Chondrocyte (in vitro differentiated cells): ENCODE data around the gene B3GAT3. TPM values are rescaled to one million over a fixed set of nuclear protein-coding genes. Genes with fewer than 3 reads are reported as not detected.
A peak's percentile ranks its signal among the peaks of the same experiment; 100 is the strongest.
"Not testable (repeated sequence)": the region's sequence is repeated elsewhere in the genome, so short reads cannot be mapped to it uniquely, and the experiment has no call there.

Source experiments
- DNase-seq: peaks from one replicate; pipeline ENCODE4 v3.0.0; 2021; ENCODE audit warnings: mixed read lengths, low spot score
- H3K27ac Mint-ChIP-seq: one replicate; pipeline ENCODE4 v1.8.0; 2021; ENCODE audit warnings: mild to moderate bottlenecking, moderate library complexity, mixed read lengths; ENCODE audit not compliant: unreplicated experiment
- H3K27me3 Mint-ChIP-seq: 2 replicates; pipeline ENCODE4 v1.8.0; 2021; ENCODE audit warnings: low read depth, mixed read lengths
- H3K36me3 Mint-ChIP-seq: 2 replicates; pipeline ENCODE4 v1.8.0; 2021; ENCODE audit warnings: low read depth, mixed read lengths
- H3K4me1 Mint-ChIP-seq: 2 replicates; pipeline ENCODE4 v1.8.0; 2021; ENCODE audit warnings: low read depth, mild to moderate bottlenecking, mixed read lengths
- H3K4me3 Mint-ChIP-seq: one replicate; pipeline ENCODE4 v1.8.0; 2021; ENCODE audit warnings: mild to moderate bottlenecking, moderate library complexity, mixed read lengths; ENCODE audit not compliant: unreplicated experiment
- H3K9me3 Mint-ChIP-seq: 2 replicates; pipeline ENCODE4 v1.8.0; 2021; ENCODE audit warnings: low read depth, mixed read lengths
- CTCF ChIP-seq: fragments of 200-600 bp; sonication (generic); IDR thresholded peaks from 2 replicates; pipeline ENCODE4 v1.5.0; 2021; ENCODE audit warnings: antibody characterized with exemption, mild to moderate bottlenecking, moderate library complexity
- total RNA-seq: library from RNA; stranded (reverse); gene quantifications from 3 replicates; pipeline ENCODE4 v1.2.1, GENCODE V29; 2021

Gene B3GAT3
- total RNA-seq, 1 donor from 2014 or later: 37.7 TPM

GRCh38 chr11:62592989-62593421 is 28.8 kb downstream of the B3GAT3 start:
- peak overlapping the region; percentile 69 for H3K27ac Mint-ChIP-seq
- no peak for DNase-seq
- TF ChIP-seq CTCF: no peak
- H3K27me3 Mint-ChIP-seq: no peaks in the 10 kb centered on the region
- H3K9me3 Mint-ChIP-seq: no peaks in the 10 kb centered on the region
- H3K4me3 Mint-ChIP-seq: no peak overlapping the region
- H3K4me1 Mint-ChIP-seq: peaks cover 27% of the 10 kb centered on the region
- peaks cover 33% of the 10 kb centered on the region for H3K36me3 Mint-ChIP-seq

DNA sequence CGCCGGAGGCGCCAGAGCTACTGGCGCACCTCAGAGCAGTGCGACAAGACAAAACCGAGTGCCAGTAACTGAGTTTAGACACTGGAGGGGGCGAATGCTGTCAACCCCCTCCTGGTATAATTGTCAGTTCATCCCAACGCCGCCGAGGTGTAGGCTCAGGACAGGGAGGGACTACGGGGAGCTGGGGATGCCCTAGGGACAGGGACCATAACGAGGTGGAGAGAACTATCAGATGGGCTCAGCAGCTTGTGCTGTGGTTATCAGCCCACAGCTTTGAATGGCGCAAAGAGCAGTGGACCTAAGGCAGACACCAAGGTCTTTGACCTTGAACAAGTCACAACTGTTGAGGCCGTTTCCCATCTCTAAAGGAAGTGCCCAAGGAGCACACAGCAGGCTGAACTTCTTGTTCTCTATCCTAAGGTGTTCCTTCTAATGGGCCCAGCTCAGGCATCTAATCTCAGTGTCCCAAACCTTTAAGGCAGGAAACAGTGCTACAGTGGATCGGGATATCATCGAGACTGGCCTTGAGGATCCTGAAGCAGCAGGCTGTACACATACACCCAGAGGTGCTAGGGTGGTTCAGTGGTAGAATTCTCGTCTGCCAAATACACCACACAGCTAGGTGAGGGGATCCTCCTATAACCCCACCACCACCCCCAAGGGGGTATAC is 29.5 kb downstream of the B3GAT3 start:
- Mint-ChIP-seq H3K36me3 (peaks cover 29% of the 10 kb centered on the region), H3K27ac (peak overlapping the region; percentile 96), H3K4me3 (peak overlapping the region; percentile 86), H3K27me3 (no peaks in the 10 kb centered on the region), H3K4me1 (peaks cover 27% of the 10 kb centered on the region), H3K9me3 (no peaks in the 10 kb centered on the region)
- no peak for DNase-seq
- peak; percentile 3 for TF ChIP-seq CTCF

DNA sequence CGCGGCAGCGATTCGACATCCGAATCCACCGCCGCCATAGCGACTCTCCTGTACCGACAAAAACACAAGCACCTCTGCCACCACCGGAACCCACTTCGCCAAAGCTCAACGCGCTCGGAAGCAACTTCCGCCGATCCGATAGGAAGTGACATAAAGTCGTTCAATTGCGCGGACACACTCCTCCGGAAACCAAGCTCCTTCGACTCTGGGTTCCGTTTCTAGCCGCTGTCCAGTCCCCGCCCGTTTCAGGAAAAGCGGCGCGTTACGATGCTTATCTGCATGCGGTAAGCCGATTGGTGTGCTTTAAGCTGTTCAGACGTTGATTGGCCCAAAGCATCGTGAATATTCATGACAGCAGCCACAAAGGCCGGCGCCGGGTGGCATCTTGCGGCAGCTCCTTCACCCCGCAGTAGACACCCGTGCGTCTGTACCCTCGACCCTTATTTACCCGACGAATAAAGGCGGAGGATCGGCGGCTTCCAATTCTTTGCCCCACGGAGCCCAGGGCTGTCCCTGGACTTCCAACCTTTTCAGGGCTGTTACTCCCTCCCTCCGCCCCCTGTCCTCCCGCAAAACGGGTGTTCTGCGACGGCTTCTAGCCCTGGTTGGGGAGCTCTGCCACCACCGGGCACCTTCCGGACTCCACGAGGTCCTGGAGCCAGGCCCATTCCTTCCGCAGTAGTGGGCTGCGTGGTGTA is 30.2 kb downstream of the B3GAT3 start, which contains the start of gene TUT1:
TSS of gene TUT1 (minus strand) at position 76 of the 698 bp plus-strand sequence. CDS start at position 38, 38 bp downstream.
- H3K36me3 Mint-ChIP-seq: peaks cover 25% of the 10 kb centered on the region
- H3K4me1 Mint-ChIP-seq: peaks cover 27% of the 10 kb centered on the region
- no peaks in the 10 kb centered on the region for H3K27me3 Mint-ChIP-seq
- peak; percentile 96 for DNase-seq
- H3K9me3 Mint-ChIP-seq: no peaks in the 10 kb centered on the region
- peak; percentile 42 for TF ChIP-seq CTCF
- H3K27ac Mint-ChIP-seq: peak within 1 kb of the TSS; percentile 96
- H3K4me3 Mint-ChIP-seq: peak within 1 kb of the TSS; percentile 86

DNA sequence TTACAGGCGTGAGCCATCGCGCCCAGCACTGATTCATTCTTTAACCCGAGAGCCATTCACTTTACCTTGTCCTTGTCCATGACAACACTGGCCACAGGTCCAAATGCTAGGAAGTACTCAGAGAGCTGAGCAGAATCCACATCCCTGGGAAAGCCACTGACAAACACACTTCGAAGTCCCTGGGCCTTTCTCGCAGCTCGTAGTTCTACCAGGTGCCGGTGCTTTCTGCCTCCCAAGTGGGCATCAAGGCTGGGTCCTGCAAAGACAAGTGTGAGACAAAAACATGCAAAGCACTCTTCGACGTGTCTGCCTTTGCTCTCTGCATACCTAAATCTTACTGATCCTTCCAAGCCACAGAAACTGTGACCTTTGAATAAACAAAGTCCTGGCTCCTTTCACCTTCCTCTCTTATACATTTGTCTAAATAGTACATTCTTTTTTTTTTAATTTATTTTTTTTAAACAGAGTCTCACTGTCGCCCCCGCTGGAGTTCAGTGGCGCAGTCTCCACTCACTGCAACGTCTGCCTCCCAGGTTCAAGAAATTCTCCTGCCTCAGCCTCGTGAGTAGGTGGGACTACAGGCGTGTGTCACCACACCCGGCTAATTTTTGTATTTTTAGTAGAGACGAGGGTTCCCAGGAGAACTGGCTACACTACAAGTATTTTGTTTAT is 32.7 kb downstream of the B3GAT3 start:
- Mint-ChIP-seq H3K36me3 (peaks cover 10% of the 10 kb centered on the region), H3K27me3 (no peaks in the 10 kb centered on the region), H3K4me1 (peaks cover 27% of the 10 kb centered on the region), H3K27ac (no peak overlapping the region), H3K9me3 (no peaks in the 10 kb centered on the region), H3K4me3 (no peak overlapping the region)
- TF ChIP-seq CTCF: peak; percentile 67
- DNase-seq: peak; percentile 55

DNA sequence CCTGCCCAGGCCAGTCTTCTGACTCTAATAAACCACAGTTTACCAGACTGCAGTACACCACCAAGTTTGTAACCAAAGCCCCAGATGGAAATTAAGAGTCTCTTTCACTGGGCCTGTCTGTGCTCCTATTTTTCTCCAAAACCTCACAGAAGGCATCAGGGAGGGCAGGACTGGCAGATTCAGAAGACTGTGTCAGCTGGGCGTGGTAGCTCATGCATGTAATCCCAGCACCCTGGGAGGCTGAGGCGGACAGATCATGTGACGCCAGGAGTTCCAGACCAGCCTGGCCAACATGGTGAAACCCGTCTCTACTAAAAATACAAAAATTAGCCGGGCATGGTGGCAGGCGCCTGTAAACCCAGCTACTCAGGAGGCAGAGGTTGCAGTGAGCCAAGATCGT is 36.4 kb downstream of the B3GAT3 start:
- DNase-seq: peak; percentile 37
- H3K4me1 Mint-ChIP-seq, H3K4me3 Mint-ChIP-seq, H3K27ac Mint-ChIP-seq, H3K9me3 Mint-ChIP-seq, H3K36me3 Mint-ChIP-seq, H3K27me3 Mint-ChIP-seq: not testable (repeated sequence)

- not testable (repeated sequence) for H3K9me3 Mint-ChIP-seq, H3K36me3 Mint-ChIP-seq, H3K27me3 Mint-ChIP-seq, H3K4me1 Mint-ChIP-seq, H3K27ac Mint-ChIP-seq, DNase-seq, H3K4me3 Mint-ChIP-seq
These were observed 40.1 kb downstream of the B3GAT3 start for GRCh38 chr11:62581735-62582134.
